ENCODE results near the gene KSR1.

DNA sequence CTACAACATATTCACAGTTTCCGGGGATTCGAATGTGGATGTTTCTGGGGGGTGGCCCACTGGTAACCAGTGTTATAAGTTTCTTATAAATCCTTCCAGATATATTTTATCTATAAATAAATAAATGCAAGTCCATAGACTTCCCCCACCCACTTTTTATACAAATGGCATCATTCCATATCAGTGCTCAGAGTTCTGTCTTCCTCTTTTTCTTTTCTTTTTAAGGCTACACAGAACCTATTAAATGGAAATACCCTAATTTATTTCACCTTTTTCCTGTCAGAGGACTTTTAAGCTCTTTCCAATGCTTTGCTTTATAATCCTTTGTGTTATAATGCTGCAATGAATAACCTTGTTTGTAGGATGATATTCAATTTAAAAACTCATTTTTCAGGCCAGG lies 178.5 kb downstream of the KSR1 start:
- TF ChIP-seq EZH2phosphoT487 (IDR thresholded peaks at IDR 0.05; ENCODE audit: unreplicated experiment) (no peak), POLR2AphosphoS5 (IDR thresholded peaks at IDR 0.05; ENCODE audit: low read depth) (no peak)
- TF ChIP-seq, protein P1, sequence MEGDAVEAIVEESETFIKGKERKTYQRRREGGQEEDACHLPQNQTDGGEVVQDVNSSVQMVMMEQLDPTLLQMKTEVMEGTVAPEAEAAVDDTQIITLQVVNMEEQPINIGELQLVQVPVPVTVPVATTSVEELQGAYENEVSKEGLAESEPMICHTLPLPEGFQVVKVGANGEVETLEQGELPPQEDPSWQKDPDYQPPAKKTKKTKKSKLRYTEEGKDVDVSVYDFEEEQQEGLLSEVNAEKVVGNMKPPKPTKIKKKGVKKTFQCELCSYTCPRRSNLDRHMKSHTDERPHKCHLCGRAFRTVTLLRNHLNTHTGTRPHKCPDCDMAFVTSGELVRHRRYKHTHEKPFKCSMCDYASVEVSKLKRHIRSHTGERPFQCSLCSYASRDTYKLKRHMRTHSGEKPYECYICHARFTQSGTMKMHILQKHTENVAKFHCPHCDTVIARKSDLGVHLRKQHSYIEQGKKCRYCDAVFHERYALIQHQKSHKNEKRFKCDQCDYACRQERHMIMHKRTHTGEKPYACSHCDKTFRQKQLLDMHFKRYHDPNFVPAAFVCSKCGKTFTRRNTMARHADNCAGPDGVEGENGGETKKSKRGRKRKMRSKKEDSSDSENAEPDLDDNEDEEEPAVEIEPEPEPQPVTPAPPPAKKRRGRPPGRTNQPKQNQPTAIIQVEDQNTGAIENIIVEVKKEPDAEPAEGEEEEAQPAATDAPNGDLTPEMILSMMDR (conservative IDR thresholded peaks at IDR 0.05; ENCODE audit: low read depth in 2 of 2): no peak
- TF ChIP-seq, protein P2, sequence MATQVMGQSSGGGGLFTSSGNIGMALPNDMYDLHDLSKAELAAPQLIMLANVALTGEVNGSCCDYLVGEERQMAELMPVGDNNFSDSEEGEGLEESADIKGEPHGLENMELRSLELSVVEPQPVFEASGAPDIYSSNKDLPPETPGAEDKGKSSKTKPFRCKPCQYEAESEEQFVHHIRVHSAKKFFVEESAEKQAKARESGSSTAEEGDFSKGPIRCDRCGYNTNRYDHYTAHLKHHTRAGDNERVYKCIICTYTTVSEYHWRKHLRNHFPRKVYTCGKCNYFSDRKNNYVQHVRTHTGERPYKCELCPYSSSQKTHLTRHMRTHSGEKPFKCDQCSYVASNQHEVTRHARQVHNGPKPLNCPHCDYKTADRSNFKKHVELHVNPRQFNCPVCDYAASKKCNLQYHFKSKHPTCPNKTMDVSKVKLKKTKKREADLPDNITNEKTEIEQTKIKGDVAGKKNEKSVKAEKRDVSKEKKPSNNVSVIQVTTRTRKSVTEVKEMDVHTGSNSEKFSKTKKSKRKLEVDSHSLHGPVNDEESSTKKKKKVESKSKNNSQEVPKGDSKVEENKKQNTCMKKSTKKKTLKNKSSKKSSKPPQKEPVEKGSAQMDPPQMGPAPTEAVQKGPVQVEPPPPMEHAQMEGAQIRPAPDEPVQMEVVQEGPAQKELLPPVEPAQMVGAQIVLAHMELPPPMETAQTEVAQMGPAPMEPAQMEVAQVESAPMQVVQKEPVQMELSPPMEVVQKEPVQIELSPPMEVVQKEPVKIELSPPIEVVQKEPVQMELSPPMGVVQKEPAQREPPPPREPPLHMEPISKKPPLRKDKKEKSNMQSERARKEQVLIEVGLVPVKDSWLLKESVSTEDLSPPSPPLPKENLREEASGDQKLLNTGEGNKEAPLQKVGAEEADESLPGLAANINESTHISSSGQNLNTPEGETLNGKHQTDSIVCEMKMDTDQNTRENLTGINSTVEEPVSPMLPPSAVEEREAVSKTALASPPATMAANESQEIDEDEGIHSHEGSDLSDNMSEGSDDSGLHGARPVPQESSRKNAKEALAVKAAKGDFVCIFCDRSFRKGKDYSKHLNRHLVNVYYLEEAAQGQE (IDR thresholded peaks at IDR 0.05; ENCODE audit: unreplicated experiment): no peak
